H1 (cell line): ENCODE measurements around the gene DPP10. TPM values are rescaled to one million over a fixed set of nuclear protein-coding genes. Genes with fewer than 3 reads are reported as not detected.

ENCODE experiments used
- CTCF ChIA-PET: fragments of 300-600 bp; sonication (Branson Sonifier 250); formaldehyde crosslinking; loops from one replicate; lab custom pipeline; 2021; ENCODE audit not compliant: partially characterized antibody; lab: Charles Lee
- POLR2A ChIA-PET: fragments of 300-600 bp; sonication (Branson Sonifier 250); formaldehyde crosslinking; loops from one replicate; lab custom pipeline; 2021; ENCODE audit warnings: inconsistent platforms; ENCODE audit not compliant: partially characterized antibody; lab: Charles Lee
- DNase-seq, 2 experiments: peaks; one replicate each; pipeline versions ENCODE4 v3.0.0 to v3.0.0-alpha.2; 2010 to 2022; ENCODE audit warnings: low spot score in 2 of 2, low read depth in 1 of 2, mixed read lengths in 1 of 2
- FAIRE-seq: peaks from 2 replicates; lab custom pipeline; 2011; peaks lifted over from hg19 to GRCh38; lab: Jason Lieb, UNC
- H2AFZ ChIP-seq: 2 replicates; pipeline ENCODE4 v1.8.1; 2012; ENCODE audit warnings: low read length, inconsistent platforms
- H2AK5ac ChIP-seq: 2 replicates; pipeline ENCODE4 v1.6.1; 2013; ENCODE audit warnings: low read depth, low read length
- H2BK120ac ChIP-seq: replicated peaks from 2 replicates; pipeline ENCODE3; 2013; ENCODE audit warnings: low read depth, low read length, inconsistent platforms
- H2BK12ac ChIP-seq: 2 replicates; pipeline ENCODE4 v1.6.1; 2013; ENCODE audit warnings: low read depth, low read length
- H2BK15ac ChIP-seq: 2 replicates; pipeline ENCODE4 v1.6.1; 2013; ENCODE audit warnings: low read length
- H2BK20ac ChIP-seq: 2 replicates; pipeline ENCODE4 v1.6.1; 2013; ENCODE audit warnings: low read length
- H2BK5ac ChIP-seq: 2 replicates; pipeline ENCODE4 v1.6.1; 2013; ENCODE audit warnings: low read depth, low read length
- H3K14ac ChIP-seq: 2 replicates; pipeline ENCODE4 v1.6.1; 2013; ENCODE audit warnings: inconsistent platforms; ENCODE audit not compliant: insufficient read length
- H3K18ac ChIP-seq: 2 replicates; pipeline ENCODE4 v1.6.1; 2013; ENCODE audit warnings: low read length; ENCODE audit errors: extremely low read depth
- H3K23ac ChIP-seq: 2 replicates; pipeline ENCODE4 v1.6.1; 2013; ENCODE audit warnings: inconsistent platforms; ENCODE audit not compliant: insufficient read length
- H3K23me2 ChIP-seq: 2 replicates; pipeline ENCODE4 v1.6.1; 2013; ENCODE audit warnings: low read depth, low read length
- H3K27ac ChIP-seq: 2 replicates; pipeline ENCODE4 v1.6.1; 2011; ENCODE audit warnings: low read depth, low read length, inconsistent platforms
- H3K27me3 ChIP-seq, 4 experiments: replicated peaks in 1 of 4; 1 replicate in 1 of 4; 2 replicates in 3 of 4; pipeline versions ENCODE4 v1.6.1 to v1.8.1; 2011 to 2013; ENCODE audit warnings: low read length in 3 of 4, mild to moderate bottlenecking in 3 of 4, inconsistent platforms in 2 of 4, mixed read lengths in 2 of 4, moderate library complexity in 1 of 4; ENCODE audit not compliant: control insufficient read depth in 3 of 4, insufficient read depth in 3 of 4; ENCODE audit errors: extremely low read depth in 1 of 4
- H3K36me3 ChIP-seq, 4 experiments: 2 replicates each; pipeline versions ENCODE4 v1.6.1 to v1.8.1; 2011 to 2013; ENCODE audit warnings: mild to moderate bottlenecking in 4 of 4, low read length in 3 of 4, moderate library complexity in 2 of 4, control low read depth in 1 of 4, inconsistent platforms in 1 of 4; ENCODE audit not compliant: insufficient read depth in 4 of 4, control insufficient read depth in 2 of 4
- H3K4ac ChIP-seq: replicated peaks from 2 replicates; pipeline ENCODE3; 2013; ENCODE audit warnings: low read length, low read depth, mixed read lengths, inconsistent platforms; ENCODE audit not compliant: insufficient read length
- H3K4me1 ChIP-seq, 4 experiments: replicated peaks in 1 of 4; 1 replicate in 1 of 4; 2 replicates in 3 of 4; pipeline versions ENCODE4 v1.6.1 to v1.8.1; 2011 to 2013; ENCODE audit warnings: low read length in 3 of 4, inconsistent platforms in 2 of 4, mixed read lengths in 1 of 4; ENCODE audit not compliant: insufficient read depth in 4 of 4, control insufficient read depth in 3 of 4
- H3K4me2 ChIP-seq, 2 experiments: 2 replicates each; pipeline versions ENCODE4 v1.6.1 to v1.8.1; 2011 to 2013; ENCODE audit warnings: low read depth in 2 of 2, low read length in 2 of 2, control low read depth in 1 of 2, inconsistent platforms in 1 of 2, mild to moderate bottlenecking in 1 of 2; ENCODE audit not compliant: insufficient read depth in 1 of 2
- H3K4me3 ChIP-seq, 4 experiments: fragments of 200-600, 300-600 bp in 1 of 4; sonication (generic), shearing (Covaris generic), sonication (Bioruptor Twin) in 1 of 4; 2 replicates each; pipeline versions ENCODE4 v1.5.1 to v1.8.1; 2011 to 2016; ENCODE audit warnings: low read length in 4 of 4, low read depth in 3 of 4, control low read depth in 2 of 4, inconsistent platforms in 2 of 4, mild to moderate bottlenecking in 2 of 4, mixed read lengths in 1 of 4, moderate library complexity in 1 of 4; ENCODE audit not compliant: insufficient read depth in 2 of 4; ENCODE audit errors: extremely low read depth in 1 of 4
- H3K56ac ChIP-seq: replicated peaks from 2 replicates; pipeline ENCODE3; 2013; ENCODE audit warnings: low read depth, mild to moderate bottlenecking, mixed read lengths, low read length, inconsistent platforms; ENCODE audit not compliant: insufficient read length
- H3K79me1 ChIP-seq: 2 replicates; pipeline ENCODE4 v1.6.1; 2013; ENCODE audit warnings: low read depth, low read length, control low read depth
- H3K79me2 ChIP-seq, 2 experiments: 2 replicates each; pipeline versions ENCODE4 v1.6.1 to v1.8.1; 2012 to 2013; ENCODE audit warnings: low read length in 2 of 2, mild to moderate bottlenecking in 2 of 2, inconsistent platforms in 1 of 2; ENCODE audit not compliant: insufficient read depth in 2 of 2, control insufficient read depth in 1 of 2
- H3K9ac ChIP-seq, 4 experiments: replicated peaks in 1 of 4; 1 replicate in 1 of 4; 2 replicates in 3 of 4; pipeline versions ENCODE4 v1.6.1 to v1.8.1; 2011 to 2013; ENCODE audit warnings: low read depth in 3 of 4, low read length in 3 of 4, control low read depth in 2 of 4, mild to moderate bottlenecking in 2 of 4, moderate library complexity in 2 of 4, inconsistent platforms in 1 of 4; ENCODE audit errors: extremely low read depth in 1 of 4
- H3K9me3 ChIP-seq, 2 experiments: 2 replicates each; pipeline versions ENCODE4 v1.6.1 to v1.8.1; 2012 to 2013; ENCODE audit warnings: mild to moderate bottlenecking in 2 of 2, moderate library complexity in 2 of 2, control low read depth in 1 of 2, inconsistent platforms in 1 of 2, low read depth in 1 of 2, low read length in 1 of 2, mixed read lengths in 1 of 2; ENCODE audit not compliant: insufficient read depth in 2 of 2
- H4K20me1 ChIP-seq, 2 experiments: replicated peaks in 1 of 2; 2 replicates each; pipeline versions ENCODE3 to v1.8.1; 2011 to 2013; ENCODE audit warnings: inconsistent platforms in 2 of 2, low read length in 2 of 2, mild to moderate bottlenecking in 1 of 2; ENCODE audit not compliant: insufficient read depth in 2 of 2, control insufficient read depth in 1 of 2
- H4K5ac ChIP-seq: 2 replicates; pipeline ENCODE4 v1.6.1; 2013; ENCODE audit warnings: low read length, low read depth, mixed read lengths, inconsistent platforms; ENCODE audit not compliant: insufficient read length
- H4K8ac ChIP-seq: 2 replicates; pipeline ENCODE4 v1.8.0; 2013; ENCODE audit warnings: mild to moderate bottlenecking, moderate library complexity, low read length, inconsistent platforms; ENCODE audit not compliant: insufficient read depth; ENCODE audit errors: extremely low read depth
- H4K91ac ChIP-seq: replicated peaks from 2 replicates; pipeline ENCODE3; 2013; ENCODE audit warnings: low read length, mixed read lengths, inconsistent platforms; ENCODE audit not compliant: insufficient read length
- BACH1 ChIP-seq: IDR thresholded peaks from 2 replicates; pipeline ENCODE4 v1.6.1; 2012; ENCODE audit warnings: low read length, improper control_type of control experiment
- GTF2F1 ChIP-seq: IDR thresholded peaks from 2 replicates; pipeline ENCODE4 v1.6.1; 2012; ENCODE audit warnings: low read depth, low read length, improper control_type of control experiment, borderline replicate concordance
- JUN ChIP-seq: IDR thresholded peaks from 2 replicates; pipeline ENCODE4 v1.6.1; 2011; ENCODE audit warnings: low read depth, mild to moderate bottlenecking, improper control_type of control experiment, low read length
- JUND ChIP-seq: IDR thresholded peaks from 2 replicates; pipeline ENCODE4 v1.6.1; 2011; ENCODE audit warnings: mild to moderate bottlenecking, improper control_type of control experiment, low read length
- KDM4A ChIP-seq: IDR thresholded peaks from one replicate; pipeline ENCODE4 v1.7.1; 2012; ENCODE audit warnings: low read depth, mild to moderate bottlenecking, moderate library complexity, low read length, inconsistent platforms; ENCODE audit not compliant: severe bottlenecking
- NRF1 ChIP-seq: IDR thresholded peaks from 2 replicates; pipeline ENCODE4 v1.6.1; 2011; ENCODE audit warnings: mild to moderate bottlenecking, low read depth, low read length, improper control_type of control experiment
- POLR2A ChIP-seq, 2 experiments: IDR thresholded peaks; 1 replicate in 1 of 2; 2 replicates in 1 of 2; pipeline ENCODE4 v1.6.1; 2011; ENCODE audit warnings: low read depth in 2 of 2, low read length in 2 of 2, mild to moderate bottlenecking in 2 of 2; ENCODE audit errors: control extremely low read depth in 1 of 2
- POU5F1 ChIP-seq: IDR thresholded peaks from 2 replicates; pipeline ENCODE4 v1.6.1; 2011; ENCODE audit warnings: low read depth, mild to moderate bottlenecking, low read length, moderate library complexity
- RNF2 ChIP-seq: fragments of 200-900, 300-1000 bp; sonication (generic); IDR thresholded peaks from 2 replicates; pipeline ENCODE4 v1.7.1; 2016; ENCODE audit warnings: borderline replicate concordance, low read depth, mild to moderate bottlenecking, antibody characterized with exemption, low read length; ENCODE audit not compliant: poor library complexity, severe bottlenecking; ENCODE audit errors: missing control alignments
- TCF12 ChIP-seq: IDR thresholded peaks from 2 replicates; pipeline ENCODE4 v1.6.1; 2011; ENCODE audit warnings: low read depth, mild to moderate bottlenecking, low read length
- YY1 ChIP-seq: IDR thresholded peaks from 2 replicates; pipeline ENCODE4 v1.6.1; 2011; ENCODE audit warnings: low read depth, mild to moderate bottlenecking, low read length
- WGBS, 2 experiments: shearing (Covaris generic) in 1 of 2; methylation state at CpG; one replicate each; pipeline versions ENCODE4 v1.1.6 to v1.1.7; 2013 to 2015; ENCODE audit warnings: low lambda C conversion rate in 2 of 2, mixed read lengths in 2 of 2, inconsistent platforms in 1 of 2, low coverage in 1 of 2, missing lambda C conversion rate in 1 of 2; ENCODE audit not compliant: insufficient replicate concordance in 2 of 2, insufficient coverage in 1 of 2, insufficient read length in 1 of 2; ENCODE audit errors: extremely low coverage in 1 of 2, missing lambda C conversion rate in 1 of 2; 5-methylcytosine and 5-hydroxymethylcytosine counted together
- polyA plus RNA-seq, 7 experiments: library from polyadenylated mRNA; depleted of rRNA in 3 of 7; stranded (reverse) in 5 of 7; unstranded in 2 of 7; fragments of >200 nt in 5 of 7; fragments of 200-250 nt in 2 of 7; gene quantifications; 1 replicate in 5 of 7; 2 replicates in 1 of 7; 4 replicates in 1 of 7; pipeline versions ENCODE4 v1.2.1 to v1.2.3, GENCODE V29; 2011 to 2013; ENCODE audit warnings: missing spikeins in 2 of 7, mixed read lengths in 2 of 7
- total RNA-seq: library from RNA; stranded (reverse); fragmentation: NEBNext Ultra II Directional; extraction: Animal tissue kit (Norgen Biotek cat#: 25700); gene quantifications from 2 replicates; pipeline ENCODE4 v1.2.1, GENCODE V29; 2021
- TF ChIP-seq, protein P1 (sequence below): IDR thresholded peaks from 2 replicates; pipeline ENCODE4 v1.6.1; 2011; ENCODE audit warnings: low read length, improper control_type of control experiment
- TF ChIP-seq, protein P2 (sequence below): IDR thresholded peaks from 2 replicates; pipeline ENCODE4 v1.6.1; 2012; ENCODE audit warnings: low read length, inconsistent platforms

DPP10 gene
- total and polyA plus RNA-seq, 2 of the 8 experiments (the other 6 are each of a cell fraction or from before 2014, with no cell fraction given), result 3.3 to 7.2 TPM

DNA sequence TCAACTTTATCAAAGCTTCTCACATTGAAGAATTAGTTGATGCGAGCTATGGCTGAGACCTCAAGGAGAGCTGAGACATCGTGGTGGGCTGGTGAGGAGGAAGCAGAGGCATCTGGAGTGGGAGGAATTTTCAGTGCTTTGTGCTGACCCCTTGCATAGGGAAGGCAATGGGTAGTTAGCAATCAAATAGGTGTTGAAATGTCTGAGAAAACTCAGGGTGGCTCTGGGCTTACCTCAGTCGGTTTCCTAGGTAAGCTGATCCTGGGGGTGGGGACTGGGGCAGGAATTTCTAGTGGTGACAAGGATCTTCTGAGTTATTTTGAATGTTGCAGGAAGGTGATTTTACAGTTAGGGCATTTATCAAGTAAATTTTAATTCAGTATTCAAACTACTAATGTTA is 20.7 kb upstream of the DPP10 start:
- H3K23ac ChIP-seq, result no peak overlapping the region
- no peak overlapping the region for H3K4me3 ChIP-seq
- no peak overlapping the region for H2AK5ac ChIP-seq
- no peak overlapping the region for H3K9ac ChIP-seq
- CTCF ChIA-PET, result no interaction called here
- no peaks in the 10 kb centered on the region for H3K4me1 ChIP-seq
- no peak overlapping the region for H4K8ac ChIP-seq
- no peak overlapping the region for H2BK20ac ChIP-seq
- no peak overlapping the region for H2BK15ac ChIP-seq
- H3K4me2 ChIP-seq, result no peak overlapping the region
- no peaks in the 10 kb centered on the region for H3K23me2 ChIP-seq
- H2BK120ac ChIP-seq, result no peak overlapping the region
- H3K79me2 ChIP-seq, result no peaks in the 10 kb centered on the region
- no peaks in the 10 kb centered on the region for H3K27me3 ChIP-seq
- DNase-seq (no peak), FAIRE-seq (no peak)
- no peak overlapping the region for H3K56ac ChIP-seq
- no peaks in the 10 kb centered on the region for H3K9me3 ChIP-seq
- POLR2A ChIA-PET, result no interaction called here
- no peak overlapping the region for H3K14ac ChIP-seq
- H4K5ac ChIP-seq, result no peak overlapping the region
- no peaks in the 10 kb centered on the region for H4K20me1 ChIP-seq
- H3K79me1 ChIP-seq, result no peaks in the 10 kb centered on the region
- no peak overlapping the region for H3K4ac ChIP-seq
- no peak overlapping the region for H2BK5ac ChIP-seq
- H2BK12ac ChIP-seq, result no peak overlapping the region
- no peak overlapping the region for H2AFZ ChIP-seq
- 52% methylated on average over 3 of the region's 3 CpGs; no CpG with 5 or more reads in 1 of the 2 experiments for WGBS, 2 experiments
- no peaks in the 10 kb centered on the region for H3K36me3 ChIP-seq
- H3K27ac ChIP-seq, result no peak overlapping the region
- H4K91ac ChIP-seq, result no peak overlapping the region
- no peak overlapping the region for H3K18ac ChIP-seq
- TF ChIP-seq NRF1, result no peak
- TF ChIP-seq BACH1, result no peak
- no peak for TF ChIP-seq YY1
- TF ChIP-seq POLR2A (IDR thresholded peaks at IDR 0.05; ENCODE audit: control extremely low read depth in 1 of 2, low read depth in 2 of 2, low read length in 2 of 2), result no peak
- TF ChIP-seq, protein P1, sequence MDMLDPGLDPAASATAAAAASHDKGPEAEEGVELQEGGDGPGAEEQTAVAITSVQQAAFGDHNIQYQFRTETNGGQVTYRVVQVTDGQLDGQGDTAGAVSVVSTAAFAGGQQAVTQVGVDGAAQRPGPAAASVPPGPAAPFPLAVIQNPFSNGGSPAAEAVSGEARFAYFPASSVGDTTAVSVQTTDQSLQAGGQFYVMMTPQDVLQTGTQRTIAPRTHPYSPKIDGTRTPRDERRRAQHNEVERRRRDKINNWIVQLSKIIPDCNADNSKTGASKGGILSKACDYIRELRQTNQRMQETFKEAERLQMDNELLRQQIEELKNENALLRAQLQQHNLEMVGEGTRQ, result no peak
- no peak for TF ChIP-seq RNF2
- TF ChIP-seq TCF12, result no peak
- TF ChIP-seq JUND, result no peak
- no peak for TF ChIP-seq KDM4A
- TF ChIP-seq, protein P2, sequence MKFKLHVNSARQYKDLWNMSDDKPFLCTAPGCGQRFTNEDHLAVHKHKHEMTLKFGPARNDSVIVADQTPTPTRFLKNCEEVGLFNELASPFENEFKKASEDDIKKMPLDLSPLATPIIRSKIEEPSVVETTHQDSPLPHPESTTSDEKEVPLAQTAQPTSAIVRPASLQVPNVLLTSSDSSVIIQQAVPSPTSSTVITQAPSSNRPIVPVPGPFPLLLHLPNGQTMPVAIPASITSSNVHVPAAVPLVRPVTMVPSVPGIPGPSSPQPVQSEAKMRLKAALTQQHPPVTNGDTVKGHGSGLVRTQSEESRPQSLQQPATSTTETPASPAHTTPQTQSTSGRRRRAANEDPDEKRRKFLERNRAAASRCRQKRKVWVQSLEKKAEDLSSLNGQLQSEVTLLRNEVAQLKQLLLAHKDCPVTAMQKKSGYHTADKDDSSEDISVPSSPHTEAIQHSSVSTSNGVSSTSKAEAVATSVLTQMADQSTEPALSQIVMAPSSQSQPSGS, result no peak
- no peak for TF ChIP-seq POU5F1
- no peak for TF ChIP-seq JUN
- no peak for TF ChIP-seq GTF2F1
